DND-41 (cell line): ENCODE results near the gene RGS7.

Experiments used
- ATAC-seq: fragments of 200-7000 bp; cut with Tn5 transposase; 3 replicates; pipeline ENCODE4 v1.9.1; 2021; ENCODE audit warnings: low read depth; ENCODE audit not compliant: insufficient read depth
- DNase-seq: peaks from one replicate; pipeline ENCODE4 v3.0.0-alpha.2; 2020
- H2AFZ ChIP-seq: 2 replicates; pipeline ENCODE4 v1.6.0; 2012; ENCODE audit warnings: low read depth, low read length
- H3K27ac ChIP-seq: 2 replicates; pipeline ENCODE4 v1.5.1; 2012; ENCODE audit warnings: low read length, inconsistent platforms
- H3K27me3 ChIP-seq: fragments of 200-600 bp; sonication (generic); 2 replicates; pipeline ENCODE4 v1.6.0; 2012; ENCODE audit warnings: low read length, mild to moderate bottlenecking, inconsistent platforms; ENCODE audit not compliant: insufficient read depth, poor library complexity
- H3K36me3 ChIP-seq: 2 replicates; pipeline ENCODE4 v1.5.1; 2012; ENCODE audit warnings: low read length, inconsistent platforms; ENCODE audit not compliant: insufficient read depth
- H3K4me1 ChIP-seq: 2 replicates; pipeline ENCODE4 v1.5.1; 2012; ENCODE audit warnings: mild to moderate bottlenecking, low read length; ENCODE audit not compliant: insufficient read depth
- H3K4me2 ChIP-seq: 2 replicates; pipeline ENCODE4 v1.6.0; 2012; ENCODE audit warnings: mild to moderate bottlenecking, moderate library complexity, low read length, inconsistent platforms; ENCODE audit not compliant: insufficient read depth
- H3K4me3 ChIP-seq, 2 experiments: fragments of 200-600 bp in 1 of 2; shearing (Covaris generic) in 1 of 2; 2 replicates each; pipeline ENCODE4 v1.5.1; 2012 to 2016; ENCODE audit warnings: inconsistent platforms in 2 of 2, low read length in 2 of 2, mild to moderate bottlenecking in 2 of 2, low read depth in 1 of 2, moderate library complexity in 1 of 2
- H3K79me2 ChIP-seq: 2 replicates; pipeline ENCODE4 v1.6.0; 2012; ENCODE audit warnings: low read length, inconsistent platforms; ENCODE audit not compliant: insufficient read depth
- H3K9ac ChIP-seq: 2 replicates; pipeline ENCODE4 v1.6.0; 2012; ENCODE audit warnings: low read depth, mild to moderate bottlenecking, inconsistent platforms, low read length, moderate library complexity
- H3K9me3 ChIP-seq: 2 replicates; pipeline ENCODE4 v1.5.1; 2012; ENCODE audit warnings: low read length, moderate library complexity, mild to moderate bottlenecking, inconsistent platforms; ENCODE audit not compliant: insufficient read depth, severe bottlenecking
- H4K20me1 ChIP-seq: 2 replicates; pipeline ENCODE4 v1.6.0; 2012; ENCODE audit warnings: low read length; ENCODE audit not compliant: insufficient read depth
- EZH2 ChIP-seq: IDR thresholded peaks from 3 replicates; pipeline ENCODE4 v1.6.1; 2012; ENCODE audit warnings: borderline replicate concordance, low read depth, mild to moderate bottlenecking, moderate library complexity, low read length, inconsistent platforms; ENCODE audit not compliant: severe bottlenecking
- TF ChIP-seq, protein P1 (sequence below): IDR thresholded peaks from 2 replicates; pipeline ENCODE4 v1.5.1; 2012; ENCODE audit warnings: borderline replicate concordance, low read length, moderate library complexity, mild to moderate bottlenecking; ENCODE audit not compliant: poor library complexity, severe bottlenecking; ENCODE audit errors: extremely low read depth

Gene RGS7

DNA sequence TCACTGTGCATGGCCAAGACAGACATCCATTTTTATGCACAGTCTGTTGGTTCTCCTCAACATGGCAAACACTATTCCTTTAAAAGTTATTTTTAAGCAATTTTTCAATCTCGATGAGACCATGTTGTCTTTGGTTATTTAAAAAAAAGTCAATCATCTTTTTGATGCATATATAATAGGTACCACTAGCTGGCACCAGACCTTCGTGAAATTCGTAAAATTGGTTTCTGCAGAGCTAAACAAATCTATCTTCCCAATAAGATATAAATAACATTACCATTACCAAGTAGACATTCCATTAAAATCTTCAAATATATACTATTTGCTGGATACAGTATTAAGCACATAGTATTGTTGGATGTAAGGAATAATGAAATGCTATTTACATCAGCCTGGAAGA, 525.1 kb downstream of the RGS7 start:
- Histone ChIP-seq H3K27me3 (no peaks in the 10 kb centered on the region), H3K27ac (no peak overlapping the region), H2AFZ (no peak overlapping the region), H3K36me3 (no peaks in the 10 kb centered on the region), H3K79me2 (no peaks in the 10 kb centered on the region), H3K9ac (no peak overlapping the region), H3K4me2 (no peak overlapping the region), H3K4me1 (no peaks in the 10 kb centered on the region), H4K20me1 (no peaks in the 10 kb centered on the region), H3K9me3 (no peaks in the 10 kb centered on the region), H3K4me3 (no peak overlapping the region)
- DNase-seq (no peak), ATAC-seq (no peak)
- TF ChIP-seq, protein P1, sequence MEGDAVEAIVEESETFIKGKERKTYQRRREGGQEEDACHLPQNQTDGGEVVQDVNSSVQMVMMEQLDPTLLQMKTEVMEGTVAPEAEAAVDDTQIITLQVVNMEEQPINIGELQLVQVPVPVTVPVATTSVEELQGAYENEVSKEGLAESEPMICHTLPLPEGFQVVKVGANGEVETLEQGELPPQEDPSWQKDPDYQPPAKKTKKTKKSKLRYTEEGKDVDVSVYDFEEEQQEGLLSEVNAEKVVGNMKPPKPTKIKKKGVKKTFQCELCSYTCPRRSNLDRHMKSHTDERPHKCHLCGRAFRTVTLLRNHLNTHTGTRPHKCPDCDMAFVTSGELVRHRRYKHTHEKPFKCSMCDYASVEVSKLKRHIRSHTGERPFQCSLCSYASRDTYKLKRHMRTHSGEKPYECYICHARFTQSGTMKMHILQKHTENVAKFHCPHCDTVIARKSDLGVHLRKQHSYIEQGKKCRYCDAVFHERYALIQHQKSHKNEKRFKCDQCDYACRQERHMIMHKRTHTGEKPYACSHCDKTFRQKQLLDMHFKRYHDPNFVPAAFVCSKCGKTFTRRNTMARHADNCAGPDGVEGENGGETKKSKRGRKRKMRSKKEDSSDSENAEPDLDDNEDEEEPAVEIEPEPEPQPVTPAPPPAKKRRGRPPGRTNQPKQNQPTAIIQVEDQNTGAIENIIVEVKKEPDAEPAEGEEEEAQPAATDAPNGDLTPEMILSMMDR = peak; percentile 20
- no peak for TF ChIP-seq EZH2

DNA sequence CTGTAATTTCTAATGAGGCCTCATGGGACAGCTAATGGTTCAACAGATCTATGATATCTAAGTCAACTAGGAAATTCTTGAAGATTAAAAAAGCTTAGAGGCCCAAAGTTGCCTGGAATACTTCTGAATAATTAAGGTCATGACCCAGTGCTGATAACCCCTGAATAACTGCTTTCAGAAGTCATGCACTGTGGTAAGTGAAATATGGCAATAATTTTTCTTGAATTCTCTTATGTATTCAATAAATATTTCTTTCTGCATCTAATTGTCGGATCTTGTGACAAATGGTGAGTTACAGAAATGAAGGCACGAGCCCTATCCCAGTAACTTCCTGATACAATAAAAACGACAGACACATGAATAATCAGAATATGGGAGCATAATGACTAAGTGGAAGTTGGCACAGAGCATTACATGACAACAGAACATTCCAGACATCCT, 525.8 kb downstream of the RGS7 start:
- H2AFZ ChIP-seq = no peak overlapping the region
- H3K4me1 ChIP-seq = no peaks in the 10 kb centered on the region
- no peaks in the 10 kb centered on the region for H3K27me3 ChIP-seq
- no peak overlapping the region for H3K4me2 ChIP-seq
- ATAC-seq (no peak), DNase-seq (no peak)
- H3K4me3 ChIP-seq = no peak overlapping the region
- no peaks in the 10 kb centered on the region for H3K79me2 ChIP-seq
- H4K20me1 ChIP-seq = no peaks in the 10 kb centered on the region
- TF ChIP-seq EZH2 = no peak
- TF ChIP-seq, protein P1 = no peak
- no peak overlapping the region for H3K9ac ChIP-seq
- H3K9me3 ChIP-seq = no peaks in the 10 kb centered on the region
- H3K27ac ChIP-seq = no peak overlapping the region
- H3K36me3 ChIP-seq = no peaks in the 10 kb centered on the region

DNA sequence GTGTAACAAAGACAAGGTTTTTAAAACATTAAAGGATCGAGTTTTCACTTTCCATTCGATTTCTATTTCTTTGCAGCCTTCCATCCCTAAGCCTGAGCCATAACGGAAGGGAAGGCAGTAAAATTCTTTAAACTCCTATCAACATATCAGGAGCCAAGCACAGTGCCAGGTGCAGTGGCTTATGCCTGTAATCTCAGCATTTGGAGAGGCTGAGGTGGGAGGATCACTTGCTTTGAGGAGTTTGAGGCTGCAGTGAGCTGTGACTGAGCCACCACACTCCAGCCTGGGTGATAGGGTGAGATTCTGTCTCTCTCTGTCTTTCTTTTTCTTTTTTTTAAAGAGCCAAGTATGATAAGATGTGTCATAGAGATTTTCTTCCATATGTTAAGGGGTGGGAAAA, 527.5 kb downstream of the RGS7 start:
- Histone ChIP-seq H2AFZ (no peak overlapping the region), H3K36me3 (no peaks in the 10 kb centered on the region), H3K9ac (no peak overlapping the region), H3K27me3 (no peaks in the 10 kb centered on the region), H3K4me3 (no peak overlapping the region), H3K27ac (no peak overlapping the region), H4K20me1 (no peaks in the 10 kb centered on the region), H3K9me3 (no peaks in the 10 kb centered on the region), H3K79me2 (no peaks in the 10 kb centered on the region), H3K4me2 (no peak overlapping the region), H3K4me1 (no peaks in the 10 kb centered on the region)
- TF ChIP-seq EZH2 = no peak
- TF ChIP-seq, protein P1 = no peak
- DNase-seq (no peak), ATAC-seq (no peak)

DNA sequence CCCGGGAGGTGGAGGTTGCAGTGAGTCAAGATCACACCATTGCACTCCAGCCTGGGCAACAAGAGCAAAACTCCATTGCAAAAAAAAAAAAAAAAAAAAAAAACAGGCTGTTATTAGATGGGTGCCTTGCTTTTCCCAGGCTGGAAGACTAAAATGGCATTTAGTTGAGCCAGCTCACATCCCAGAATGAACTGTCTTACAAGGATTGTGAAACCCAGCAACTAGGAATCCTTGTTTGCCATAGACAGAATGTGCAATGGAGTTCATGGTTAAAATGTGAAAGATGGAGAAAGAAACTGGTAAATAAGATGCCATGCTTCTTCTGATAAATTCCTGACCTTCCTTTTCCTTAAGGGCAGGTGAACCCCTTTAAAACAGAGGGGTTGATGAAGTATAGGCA, 529.2 kb downstream of the RGS7 start:
- DNase-seq (no peak), ATAC-seq (no peak)
- no peak overlapping the region for H2AFZ ChIP-seq
- H3K9me3 ChIP-seq = no peaks in the 10 kb centered on the region
- no peak overlapping the region for H3K4me3 ChIP-seq
- TF ChIP-seq, protein P1 = no peak
- TF ChIP-seq EZH2 = no peak
- no peaks in the 10 kb centered on the region for H3K27me3 ChIP-seq
- H3K27ac ChIP-seq = no peak overlapping the region
- H3K9ac ChIP-seq = no peak overlapping the region
- H4K20me1 ChIP-seq = no peaks in the 10 kb centered on the region
- no peak overlapping the region for H3K4me2 ChIP-seq
- no peaks in the 10 kb centered on the region for H3K79me2 ChIP-seq
- H3K36me3 ChIP-seq = no peaks in the 10 kb centered on the region
- H3K4me1 ChIP-seq = no peaks in the 10 kb centered on the region
